HepG2 (cell line): ENCODE measurements around the gene SMARCB1. TPM values are rescaled to one million over a fixed set of nuclear protein-coding genes. Genes with fewer than 3 reads are reported as not detected.
A peak's percentile ranks its signal among the peaks of the same experiment; 100 is the strongest.

Source experiments
- BCL6 ChIP-seq: IDR thresholded peaks from 2 replicates; pipeline ENCODE4 v1.6.1; 2016; ENCODE audit warnings: missing genetic modification reagents, missing compliant biosample characterization
- IKZF4 ChIP-seq: sonication (generic); formaldehyde crosslinking; IDR thresholded peaks from 2 replicates; pipeline ENCODE4 v1.5.1; 2020; ENCODE audit warnings: borderline replicate concordance, mild to moderate bottlenecking, low read depth, missing genetic modification reagents; ENCODE audit errors: not compliant biosample characterization
- JARID2 ChIP-seq: sonication (generic); formaldehyde crosslinking; IDR thresholded peaks from 2 replicates; pipeline ENCODE4 v1.8.1; 2023; ENCODE audit warnings: missing genetic modification reagents, inconsistent platforms; ENCODE audit not compliant: insufficient replicate concordance
- KLF11 ChIP-seq: IDR thresholded peaks from 2 replicates; pipeline ENCODE4 v1.6.1; 2016; ENCODE audit warnings: missing compliant biosample characterization
- MLXIP ChIP-seq: sonication (generic); formaldehyde crosslinking; IDR thresholded peaks from 2 replicates; pipeline ENCODE4 v1.9.0; 2021; ENCODE audit warnings: missing genetic modification reagents, borderline replicate concordance
- NRL ChIP-seq: sonication (generic); formaldehyde crosslinking; IDR thresholded peaks from 2 replicates; pipeline ENCODE4 v1.5.0; 2020; ENCODE audit warnings: missing genetic modification reagents, mild to moderate bottlenecking, moderate library complexity, borderline replicate concordance
- POLR2AphosphoS5 ChIP-seq: IDR thresholded peaks from 2 replicates; pipeline ENCODE4 v1.6.1; 2012; ENCODE audit warnings: low read depth, low read length
- RBFOX2 ChIP-seq: fragments of 200-400 bp; formaldehyde crosslinking; IDR thresholded peaks from 2 replicates; pipeline ENCODE4 v1.6.1; 2017; ENCODE audit warnings: low read depth, mild to moderate bottlenecking, low read length
- SP140L ChIP-seq: sonication (generic); formaldehyde crosslinking; IDR thresholded peaks from 2 replicates; pipeline ENCODE4 v1.4.0; 2020; ENCODE audit warnings: missing genetic modification reagents, borderline replicate concordance
- TBX3 ChIP-seq: fragments of 450-650 bp; IDR thresholded peaks from 2 replicates; pipeline ENCODE4 v1.6.1; 2017; ENCODE audit warnings: antibody characterized with exemption, mild to moderate bottlenecking, inconsistent platforms, borderline replicate concordance
- YY1 ChIP-seq: IDR thresholded peaks from 2 replicates; pipeline ENCODE4 v1.6.1; 2011; ENCODE audit warnings: low read length, low read depth, moderate library complexity, mild to moderate bottlenecking; ENCODE audit not compliant: insufficient read depth, insufficient replicate concordance
- ZBTB49 ChIP-seq: sonication (generic); formaldehyde crosslinking; IDR thresholded peaks from 2 replicates; pipeline ENCODE4 v1.4.0; 2020; ENCODE audit warnings: missing genetic modification reagents, borderline replicate concordance
- ZBTB7A ChIP-seq: sonication (generic); formaldehyde crosslinking; IDR thresholded peaks from 2 replicates; pipeline ENCODE4 v1.8.0; 2022; ENCODE audit warnings: mild to moderate bottlenecking, missing genetic modification reagents
- ZNF326 ChIP-seq: sonication (generic); formaldehyde crosslinking; IDR thresholded peaks from 2 replicates; pipeline ENCODE4 v1.4.0; 2020; ENCODE audit warnings: missing genetic modification reagents, borderline replicate concordance
- ZNF589 ChIP-seq: sonication (generic); formaldehyde crosslinking; conservative IDR thresholded peaks from 2 replicates; pipeline ENCODE4 v1.8.0; 2022; ENCODE audit warnings: mild to moderate bottlenecking, moderate library complexity, missing genetic modification reagents
- polyA plus RNA-seq, 8 experiments: library from polyadenylated mRNA; depleted of rRNA in 3 of 8; stranded (reverse) in 7 of 8; unstranded in 1 of 8; fragments of >200 nt; fragmentation: Illumina TruSeq in 4 of 8; extraction: Trizol in 4 of 8; gene quantifications; 2 replicates each; pipeline versions ENCODE4 v1.2.1 to v1.2.3, GENCODE V29; 2011 to 2016; ENCODE audit warnings: low read depth in 4 of 8, missing spikeins in 1 of 8, mixed read lengths in 1 of 8; ENCODE audit not compliant: insufficient read depth in 1 of 8
- total RNA-seq, 5 experiments: library from RNA; depleted of rRNA; stranded (reverse); fragments of >200 nt; fragmentation: Illumina TruSeq; extraction: Trizol; gene quantifications; 2 replicates each; pipeline ENCODE4 v1.2.3, GENCODE V29; 2016; ENCODE audit warnings: low read depth in 1 of 5

Gene SMARCB1
- total and polyA plus RNA-seq, 2 of the 13 experiments (the other 11 are each of a cell fraction or from before 2014, with no cell fraction given): 74.0 to 166 TPM

- peak; percentile 87 for TF ChIP-seq RBFOX2
- peak; percentile 55 for TF ChIP-seq JARID2
- no peak for TF ChIP-seq TBX3
- no peak for TF ChIP-seq KLF11 (CRISPR knock-in tag)
- no peak for TF ChIP-seq ZBTB7A (CRISPR knock-in tag)
- TF ChIP-seq ZNF589 (CRISPR knock-in tag): no peak
- TF ChIP-seq IKZF4 (CRISPR knock-in tag): no peak
- TF ChIP-seq BCL6 (CRISPR knock-in tag): peak; percentile 28; the same call in 1 of the 2 replicates
- TF ChIP-seq NRL (CRISPR knock-in tag): peak; percentile 21; the same call in 1 of the 2 replicates
- TF ChIP-seq SP140L: no peak
- peak; percentile 90 for TF ChIP-seq POLR2AphosphoS5
- TF ChIP-seq ZBTB49 (CRISPR knock-in tag): no peak
- no peak for TF ChIP-seq ZNF326 (CRISPR knock-in tag)
- no peak for TF ChIP-seq MLXIP
- peak; percentile 83 for TF ChIP-seq YY1
Measured at GRCh38 chr22:23857606-23858483, 71.1 kb downstream of the SMARCB1 start, which contains the start of gene SLC2A11 (continued).
